Measurements from ENCODE around the gene CAMK2D. TPM values are rescaled to one million over a fixed set of nuclear protein-coding genes. Genes with fewer than 3 reads are reported as not detected.
A peak's percentile ranks its signal among the peaks of the same experiment; 100 is the strongest.
"Not testable (repeated sequence)": the region's sequence is repeated elsewhere in the genome, so short reads cannot be mapped to it uniquely, and the experiment has no call there.

CAMK2D gene
- total RNA-seq, 1 donor from 2014 or later: 69.7 TPM

GRCh38 chr4:113763923-113764322 is 2.4 kb upstream of the CAMK2D start:
- not testable (repeated sequence) for FAIRE-seq; DNase-seq (ENCODE audit: low spot score in 2 of 2)

GRCh38 chr4:113763029-113763285 is 1.4 kb upstream of the CAMK2D start:
- no peak for DNase-seq (ENCODE audit: low spot score in 2 of 2)

GRCh38 chr4:113762186-113763028 is 869 bp upstream of the CAMK2D start:
- peak; percentile 74 for FAIRE-seq

More at GRCh38 chr4:113763029-113763285, 1.4 kb upstream of the CAMK2D start:
- FAIRE-seq: no peak

GRCh38 chr4:113760795-113761619 is 531 bp downstream of the CAMK2D start:
- no peak for FAIRE-seq

More at GRCh38 chr4:113762186-113763028, 869 bp upstream of the CAMK2D start:
- DNase-seq (ENCODE audit: low spot score in 2 of 2): peak; percentile 87

GRCh38 chr4:113760094-113760794 is 1.3 kb downstream of the CAMK2D start:
- FAIRE-seq: no peak
- no peak for DNase-seq (ENCODE audit: low spot score in 2 of 2)

More at GRCh38 chr4:113760795-113761619, 531 bp downstream of the CAMK2D start:
- peak; percentile 48 to 54 for DNase-seq (ENCODE audit: low spot score in 2 of 2)

GRCh38 chr4:113759696-113760093 is 1.8 kb downstream of the CAMK2D start:
- DNase-seq (ENCODE audit: low spot score in 2 of 2) (no peak), FAIRE-seq (no peak)

GRCh38 chr4:113758372-113758771 is 3.2 kb downstream of the CAMK2D start:
- no peak for FAIRE-seq
- DNase-seq (ENCODE audit: low spot score in 2 of 2): no peak

GRCh38 chr4:113757486-113757885 is 4.1 kb downstream of the CAMK2D start:
- DNase-seq (ENCODE audit: low spot score in 2 of 2) (no peak), FAIRE-seq (no peak)

- FAIRE-seq (no peak), DNase-seq (ENCODE audit: low spot score in 2 of 2) (no peak)
Measured at GRCh38 chr4:113756005-113756410, 5.5 kb downstream of the CAMK2D start.

- FAIRE-seq (no peak), DNase-seq (ENCODE audit: low spot score in 2 of 2) (no peak)
Measured at GRCh38 chr4:113750734-113751133, 10.8 kb downstream of the CAMK2D start.

GRCh38 chr4:113750296-113750695 is 11.2 kb downstream of the CAMK2D start:
- FAIRE-seq (no peak), DNase-seq (ENCODE audit: low spot score in 2 of 2) (no peak)

- DNase-seq (ENCODE audit: low spot score in 2 of 2) (no peak), FAIRE-seq (no peak)
Measured at GRCh38 chr4:113749178-113749577, 12.4 kb downstream of the CAMK2D start.

- FAIRE-seq (no peak), DNase-seq (ENCODE audit: low spot score in 2 of 2) (no peak)
Measured at GRCh38 chr4:113747949-113748348, 13.6 kb downstream of the CAMK2D start.

GRCh38 chr4:113745711-113746110 is 15.8 kb downstream of the CAMK2D start:
- FAIRE-seq (no peak), DNase-seq (ENCODE audit: low spot score in 2 of 2) (no peak)

- DNase-seq (ENCODE audit: low spot score in 2 of 2) (no peak), FAIRE-seq (no peak)
Measured at GRCh38 chr4:113744667-113745240, 16.8 kb downstream of the CAMK2D start.

- DNase-seq (ENCODE audit: low spot score in 2 of 2) (no peak), FAIRE-seq (no peak)
Measured at GRCh38 chr4:113743690-113744089, 17.8 kb downstream of the CAMK2D start.

- no peak for FAIRE-seq
- no peak for DNase-seq (ENCODE audit: low spot score in 2 of 2)
Measured at GRCh38 chr4:113742643-113743042, 18.9 kb downstream of the CAMK2D start.

- FAIRE-seq: no peak
- no peak for DNase-seq (ENCODE audit: low spot score in 2 of 2)
Measured at GRCh38 chr4:113741956-113742355, 19.6 kb downstream of the CAMK2D start.

- DNase-seq (ENCODE audit: low spot score in 2 of 2) (no peak), FAIRE-seq (no peak)
Measured at GRCh38 chr4:113740857-113741379, 20.6 kb downstream of the CAMK2D start.

- DNase-seq (ENCODE audit: low spot score in 2 of 2): no peak
- peak; percentile 8 for FAIRE-seq
Measured at GRCh38 chr4:113739197-113739596, 22.3 kb downstream of the CAMK2D start.
